Progenitor cell of endocrine pancreas (in vitro differentiated cells): ENCODE measurements around the gene GZMM. TPM values are rescaled to one million over a fixed set of nuclear protein-coding genes. Genes with fewer than 3 reads are reported as not detected.

Source experiments
- DNase-seq: peaks from one replicate; pipeline ENCODE4 v3.0.0; 2021; ENCODE audit warnings: low spot score; ENCODE audit not compliant: unreplicated experiment
- H3K27ac Mint-ChIP-seq: 2 replicates; pipeline ENCODE4 v1.8.0; 2021; ENCODE audit warnings: mild to moderate bottlenecking, moderate library complexity, mixed read lengths
- H3K27me3 Mint-ChIP-seq: 2 replicates; pipeline ENCODE4 v1.8.0; 2021; ENCODE audit warnings: mixed read lengths
- H3K36me3 Mint-ChIP-seq: 2 replicates; pipeline ENCODE4 v1.8.0; 2022; ENCODE audit warnings: mixed read lengths; ENCODE audit not compliant: insufficient read depth
- H3K4me1 Mint-ChIP-seq: 2 replicates; pipeline ENCODE4 v1.8.0; 2021; ENCODE audit warnings: low read depth, mixed read lengths
- H3K4me3 Mint-ChIP-seq: 2 replicates; pipeline ENCODE4 v1.8.0; 2021; ENCODE audit warnings: low read depth, mild to moderate bottlenecking, moderate library complexity, mixed read lengths
- H3K9me3 Mint-ChIP-seq: 2 replicates; pipeline ENCODE4 v1.8.0; 2021; ENCODE audit warnings: low read depth, mixed read lengths
- total RNA-seq: library from RNA; stranded (reverse); gene quantifications from 2 replicates; pipeline ENCODE4 v1.2.1, GENCODE V29; 2021
- TF ChIP-seq, protein P1 (sequence below): fragments of 200-600 bp; sonication (generic); IDR thresholded peaks from one replicate; pipeline ENCODE4 v1.5.0; 2021; ENCODE audit warnings: antibody characterized with exemption, mild to moderate bottlenecking; ENCODE audit not compliant: unreplicated experiment

GZMM gene
- total RNA-seq, 1 donor from 2014 or later: 0.31 TPM

DNA sequence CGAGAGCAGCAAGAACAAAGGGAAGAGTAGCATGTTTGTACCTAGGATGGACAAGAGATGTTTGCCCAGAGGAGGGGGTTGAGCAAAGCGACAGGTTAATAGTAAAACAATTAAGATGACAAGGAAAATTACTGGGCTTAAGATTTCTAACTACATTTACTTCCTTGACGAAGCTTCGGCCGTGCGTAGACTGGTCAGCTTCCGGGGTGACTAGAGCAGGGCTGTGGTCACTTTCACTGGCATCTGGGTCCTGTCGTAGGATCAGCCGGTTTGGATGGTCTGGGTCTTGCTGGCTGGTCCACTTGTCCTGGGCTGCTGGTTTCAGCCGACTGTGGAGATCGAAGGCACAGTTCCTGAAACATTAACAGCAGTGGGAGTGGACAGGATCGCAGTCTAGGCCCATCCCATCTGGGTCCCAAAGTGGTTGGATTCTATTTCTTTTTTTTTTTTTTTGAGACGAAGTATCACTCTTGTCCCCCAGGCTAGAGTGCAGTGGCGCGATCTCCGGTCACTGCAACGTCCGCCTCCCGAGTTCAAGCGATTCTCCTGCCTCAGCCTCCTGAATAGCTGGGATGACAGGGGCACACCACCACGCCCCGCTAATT lies 23.5 kb downstream of the GZMM start:
- no peak overlapping the region for H3K4me3 Mint-ChIP-seq
- no peak for DNase-seq
- H3K4me1 Mint-ChIP-seq: peaks cover 7% of the 10 kb centered on the region
- no peak overlapping the region for H3K27ac Mint-ChIP-seq
- peaks cover 17% of the 10 kb centered on the region for H3K36me3 Mint-ChIP-seq
- TF ChIP-seq, protein P1, sequence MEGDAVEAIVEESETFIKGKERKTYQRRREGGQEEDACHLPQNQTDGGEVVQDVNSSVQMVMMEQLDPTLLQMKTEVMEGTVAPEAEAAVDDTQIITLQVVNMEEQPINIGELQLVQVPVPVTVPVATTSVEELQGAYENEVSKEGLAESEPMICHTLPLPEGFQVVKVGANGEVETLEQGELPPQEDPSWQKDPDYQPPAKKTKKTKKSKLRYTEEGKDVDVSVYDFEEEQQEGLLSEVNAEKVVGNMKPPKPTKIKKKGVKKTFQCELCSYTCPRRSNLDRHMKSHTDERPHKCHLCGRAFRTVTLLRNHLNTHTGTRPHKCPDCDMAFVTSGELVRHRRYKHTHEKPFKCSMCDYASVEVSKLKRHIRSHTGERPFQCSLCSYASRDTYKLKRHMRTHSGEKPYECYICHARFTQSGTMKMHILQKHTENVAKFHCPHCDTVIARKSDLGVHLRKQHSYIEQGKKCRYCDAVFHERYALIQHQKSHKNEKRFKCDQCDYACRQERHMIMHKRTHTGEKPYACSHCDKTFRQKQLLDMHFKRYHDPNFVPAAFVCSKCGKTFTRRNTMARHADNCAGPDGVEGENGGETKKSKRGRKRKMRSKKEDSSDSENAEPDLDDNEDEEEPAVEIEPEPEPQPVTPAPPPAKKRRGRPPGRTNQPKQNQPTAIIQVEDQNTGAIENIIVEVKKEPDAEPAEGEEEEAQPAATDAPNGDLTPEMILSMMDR: no peak
- H3K9me3 Mint-ChIP-seq: peaks cover 5% of the 10 kb centered on the region
- H3K27me3 Mint-ChIP-seq: no peaks in the 10 kb centered on the region

DNA sequence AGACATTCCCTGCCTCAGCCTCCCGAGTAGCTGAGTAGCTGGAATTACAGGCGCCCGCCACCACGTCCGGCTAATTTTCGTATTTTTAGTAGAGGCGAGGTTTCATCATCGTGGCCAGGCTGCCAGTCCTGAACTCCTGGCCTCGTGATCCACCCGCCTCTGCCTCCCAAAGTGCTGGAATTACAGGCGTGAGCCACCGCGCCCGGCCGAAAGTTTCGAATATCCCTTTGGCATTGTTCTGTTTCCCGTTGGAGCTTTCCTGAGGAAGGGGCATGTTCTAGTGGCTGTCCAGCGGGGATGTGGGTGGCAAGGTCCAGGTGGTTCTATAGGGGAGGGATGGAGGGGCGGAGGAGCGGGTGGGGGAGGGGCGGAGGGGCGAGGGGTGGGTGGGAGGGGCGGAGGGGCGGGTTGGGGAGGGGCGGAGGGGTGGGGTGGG lies 26.4 kb downstream of the GZMM start:
- peaks cover 20% of the 10 kb centered on the region for H3K4me1 Mint-ChIP-seq
- no peak overlapping the region for H3K4me3 Mint-ChIP-seq
- TF ChIP-seq, protein P1: no peak
- H3K36me3 Mint-ChIP-seq: peaks cover 14% of the 10 kb centered on the region
- no peaks in the 10 kb centered on the region for H3K27me3 Mint-ChIP-seq
- H3K9me3 Mint-ChIP-seq: peaks cover 5% of the 10 kb centered on the region
- no peak overlapping the region for H3K27ac Mint-ChIP-seq
- no peak for DNase-seq

DNA sequence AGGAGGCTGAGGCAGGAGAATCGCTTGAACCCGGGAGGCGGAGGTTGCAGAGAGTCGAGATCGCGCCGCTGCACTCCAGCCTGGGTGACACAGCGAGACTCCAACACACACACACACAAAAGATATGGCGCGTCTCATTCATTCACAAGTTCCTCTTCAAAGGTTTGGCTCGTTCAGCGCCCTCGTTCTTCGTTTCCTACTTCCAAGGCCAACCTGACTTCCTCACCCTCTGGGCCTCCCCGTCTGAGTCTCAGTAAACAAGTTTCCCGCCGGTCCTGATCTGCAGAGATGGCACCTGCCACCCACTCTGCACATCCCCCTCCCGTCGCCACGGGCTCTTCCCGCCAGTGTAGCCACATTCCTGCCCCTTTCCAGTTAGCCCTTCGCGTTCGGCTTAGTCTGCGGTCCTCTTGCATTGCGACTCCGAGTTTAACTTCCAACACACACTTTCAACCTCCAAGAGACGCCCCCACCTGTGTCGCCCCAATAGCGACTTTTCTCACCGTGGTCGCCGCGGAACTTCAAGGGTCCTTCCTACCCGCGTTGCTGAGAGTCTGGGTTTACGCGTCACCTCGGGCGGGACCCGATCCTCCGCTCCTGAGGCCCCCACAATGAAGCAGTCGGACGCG lies 27.2 kb downstream of the GZMM start:
- H3K9me3 Mint-ChIP-seq: peaks cover 5% of the 10 kb centered on the region
- peaks cover 20% of the 10 kb centered on the region for H3K4me1 Mint-ChIP-seq
- H3K27me3 Mint-ChIP-seq: no peaks in the 10 kb centered on the region
- H3K27ac Mint-ChIP-seq: peak overlapping the region; percentile 98
- H3K4me3 Mint-ChIP-seq: peak overlapping the region; percentile 77
- TF ChIP-seq, protein P1: no peak
- peaks cover 14% of the 10 kb centered on the region for H3K36me3 Mint-ChIP-seq
- DNase-seq: no peak

DNA sequence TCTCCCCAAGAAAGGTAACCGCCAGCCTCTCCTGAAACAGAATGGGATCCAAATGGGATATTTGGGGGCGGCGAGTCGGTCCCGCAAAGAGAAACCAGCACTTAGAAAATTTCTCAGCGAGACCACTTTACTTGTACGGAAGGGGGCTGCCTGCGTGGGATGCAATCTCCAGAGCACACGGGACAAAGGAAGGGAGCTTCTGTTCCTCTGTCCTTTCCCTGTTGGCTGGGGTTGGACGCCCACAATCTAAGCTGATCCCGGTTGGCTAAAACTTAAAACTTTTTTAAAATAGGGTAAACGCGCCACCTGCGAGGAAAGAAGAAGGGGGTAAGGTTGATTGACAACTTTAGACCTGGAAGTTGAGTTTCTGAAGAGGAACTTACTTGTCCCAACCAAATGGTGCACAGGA lies 27.7 kb downstream of the GZMM start:
- H3K27me3 Mint-ChIP-seq: no peaks in the 10 kb centered on the region
- H3K4me1 Mint-ChIP-seq: peaks cover 20% of the 10 kb centered on the region
- TF ChIP-seq, protein P1: no peak
- H3K4me3 Mint-ChIP-seq: peak overlapping the region; percentile 77
- peaks cover 5% of the 10 kb centered on the region for H3K9me3 Mint-ChIP-seq
- DNase-seq: no peak
- peaks cover 12% of the 10 kb centered on the region for H3K36me3 Mint-ChIP-seq
- peak overlapping the region; percentile 98 for H3K27ac Mint-ChIP-seq

DNA sequence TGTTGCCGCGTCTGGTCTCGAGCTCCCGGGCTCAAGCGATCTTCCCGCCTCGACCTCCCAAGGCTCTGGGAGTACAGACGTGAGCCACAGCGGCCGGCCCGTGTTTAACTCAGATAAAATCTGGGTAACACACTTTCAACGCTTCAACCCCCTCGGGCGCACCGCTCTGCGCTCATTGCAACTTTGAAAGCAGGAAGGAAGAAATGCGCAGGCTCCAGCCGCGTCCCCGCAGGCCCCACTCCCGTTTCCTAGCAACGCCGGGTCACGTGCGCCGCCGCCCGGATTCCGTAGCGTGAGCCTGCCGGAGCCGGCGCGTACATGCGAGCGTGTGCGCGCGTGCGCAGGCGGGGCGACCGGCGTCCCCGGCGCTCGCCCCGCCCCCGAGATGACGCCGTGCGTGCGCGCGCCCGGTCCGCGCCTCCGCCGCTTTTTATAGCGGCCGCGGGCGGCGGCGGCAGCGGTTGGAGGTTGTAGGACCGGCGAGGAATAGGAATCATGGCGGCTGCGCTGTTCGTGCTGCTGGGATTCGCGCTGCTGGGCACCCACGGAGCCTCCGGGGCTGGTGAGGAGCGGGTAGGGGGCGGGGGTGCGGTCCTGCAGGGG lies 28.4 kb downstream of the GZMM start, which contains the start of gene BSG:
Gene BSG, plus strand, starts transcription at position 457 of the 603 bp plus-strand sequence. Its CDS starts 39 bp downstream, at position 496.
- peak within 1 kb of the TSS; percentile 88 for H3K4me3 Mint-ChIP-seq
- DNase-seq: peak; percentile 95
- TF ChIP-seq, protein P1: no peak
- H3K27ac Mint-ChIP-seq: peak within 1 kb of the TSS; percentile 99
- peaks cover 21% of the 10 kb centered on the region for H3K4me1 Mint-ChIP-seq
- H3K9me3 Mint-ChIP-seq: peaks cover 5% of the 10 kb centered on the region
- H3K27me3 Mint-ChIP-seq: no peaks in the 10 kb centered on the region
- H3K36me3 Mint-ChIP-seq: peaks cover 9% of the 10 kb centered on the region
